Measurements from ENCODE around the gene KRTAP5-5.
"Not testable (repeated sequence)": the region's sequence is repeated elsewhere in the genome, so short reads cannot be mapped to it uniquely, and the experiment has no call there.

The KRTAP5-5 gene

DNA sequence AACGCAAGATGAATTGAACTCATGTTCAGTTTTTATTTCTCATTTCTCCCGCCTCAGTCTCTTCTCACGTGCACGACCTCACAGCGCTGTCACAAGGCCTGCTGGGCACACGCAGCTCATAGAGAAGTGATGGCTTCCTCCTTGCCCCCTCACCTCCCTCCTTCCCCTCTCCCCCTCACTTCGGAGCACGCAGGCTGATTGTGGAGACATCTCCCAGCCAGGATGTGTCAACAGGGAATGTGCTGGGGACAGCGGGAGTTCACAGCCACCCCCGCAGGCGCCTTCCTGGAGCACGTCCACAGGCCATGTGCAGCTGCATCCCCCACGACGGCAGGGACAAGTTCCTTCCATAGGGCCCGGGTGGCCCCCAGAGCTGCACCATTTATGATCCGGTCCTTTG is 38.3 kb downstream of the KRTAP5-5 start:
- TF ChIP-seq, protein P1, sequence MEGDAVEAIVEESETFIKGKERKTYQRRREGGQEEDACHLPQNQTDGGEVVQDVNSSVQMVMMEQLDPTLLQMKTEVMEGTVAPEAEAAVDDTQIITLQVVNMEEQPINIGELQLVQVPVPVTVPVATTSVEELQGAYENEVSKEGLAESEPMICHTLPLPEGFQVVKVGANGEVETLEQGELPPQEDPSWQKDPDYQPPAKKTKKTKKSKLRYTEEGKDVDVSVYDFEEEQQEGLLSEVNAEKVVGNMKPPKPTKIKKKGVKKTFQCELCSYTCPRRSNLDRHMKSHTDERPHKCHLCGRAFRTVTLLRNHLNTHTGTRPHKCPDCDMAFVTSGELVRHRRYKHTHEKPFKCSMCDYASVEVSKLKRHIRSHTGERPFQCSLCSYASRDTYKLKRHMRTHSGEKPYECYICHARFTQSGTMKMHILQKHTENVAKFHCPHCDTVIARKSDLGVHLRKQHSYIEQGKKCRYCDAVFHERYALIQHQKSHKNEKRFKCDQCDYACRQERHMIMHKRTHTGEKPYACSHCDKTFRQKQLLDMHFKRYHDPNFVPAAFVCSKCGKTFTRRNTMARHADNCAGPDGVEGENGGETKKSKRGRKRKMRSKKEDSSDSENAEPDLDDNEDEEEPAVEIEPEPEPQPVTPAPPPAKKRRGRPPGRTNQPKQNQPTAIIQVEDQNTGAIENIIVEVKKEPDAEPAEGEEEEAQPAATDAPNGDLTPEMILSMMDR (conservative IDR thresholded peaks at IDR 0.05; ENCODE audit: low read depth), result no peak
- no peak for DNase-seq (ENCODE audit: low spot score)
- no peak overlapping the region for H3K27ac ChIP-seq
- CTCF ChIA-PET, result no interaction called here
- POLR2A ChIA-PET (ENCODE audit: low non-redundant PET), result no interaction called here

- TF ChIP-seq, protein P1 (conservative IDR thresholded peaks at IDR 0.05; ENCODE audit: low read depth), result no peak
- no peak overlapping the region for H3K27ac ChIP-seq
- DNase-seq (ENCODE audit: low spot score), result no peak
- ChIA-PET CTCF (no interaction called here), POLR2A (ENCODE audit: low non-redundant PET) (no interaction called here)
Observed at GRCh38 chr11:1668911-1669473, 39.4 kb downstream of the KRTAP5-5 start.

DNA sequence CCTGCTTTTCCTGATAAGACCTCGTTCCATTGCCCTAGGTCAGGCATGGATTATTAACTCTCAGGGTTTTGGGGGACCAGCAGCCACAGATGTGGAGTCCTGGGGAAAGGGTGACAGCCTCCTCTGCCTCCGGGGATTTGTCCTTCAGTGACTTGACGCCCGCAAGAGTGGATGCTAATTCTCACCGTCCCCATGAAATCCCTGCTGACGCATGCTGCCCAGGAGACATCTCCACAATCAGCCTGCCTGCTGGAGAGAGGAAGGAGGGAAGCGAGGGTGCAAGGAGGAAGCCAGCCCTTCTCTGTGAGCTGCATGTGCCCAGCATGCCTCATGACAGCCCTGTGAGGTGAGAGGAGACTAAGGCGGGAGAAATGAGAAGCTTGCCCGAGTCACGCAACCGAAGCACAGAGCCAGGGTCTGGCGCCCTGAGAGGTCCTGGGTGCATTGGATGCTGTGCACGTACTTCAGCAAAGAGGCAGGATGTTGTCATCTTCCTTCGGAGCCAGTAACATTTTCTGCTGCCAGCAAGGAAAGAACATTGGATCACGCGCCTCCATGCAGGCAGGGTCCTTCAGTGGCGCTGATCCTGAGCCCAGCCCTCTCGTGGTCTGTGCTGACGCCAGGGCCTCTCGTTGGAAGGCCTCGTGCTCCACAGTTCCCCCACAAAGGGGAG is 40.1 kb downstream of the KRTAP5-5 start:
- no peak overlapping the region for H3K27ac ChIP-seq
- CTCF ChIA-PET, result no interaction called here
- POLR2A ChIA-PET (ENCODE audit: low non-redundant PET), result no interaction called here
- TF ChIP-seq, protein P1 (conservative IDR thresholded peaks at IDR 0.05; ENCODE audit: low read depth), result no peak
- no peak for DNase-seq (ENCODE audit: low spot score)

GRCh38 chr11:1670457-1670856 is 40.9 kb downstream of the KRTAP5-5 start:
- DNase-seq (ENCODE audit: low spot score); POLR2A ChIA-PET (ENCODE audit: low non-redundant PET); H3K27ac ChIP-seq; CTCF ChIA-PET: not testable (repeated sequence)

DNA sequence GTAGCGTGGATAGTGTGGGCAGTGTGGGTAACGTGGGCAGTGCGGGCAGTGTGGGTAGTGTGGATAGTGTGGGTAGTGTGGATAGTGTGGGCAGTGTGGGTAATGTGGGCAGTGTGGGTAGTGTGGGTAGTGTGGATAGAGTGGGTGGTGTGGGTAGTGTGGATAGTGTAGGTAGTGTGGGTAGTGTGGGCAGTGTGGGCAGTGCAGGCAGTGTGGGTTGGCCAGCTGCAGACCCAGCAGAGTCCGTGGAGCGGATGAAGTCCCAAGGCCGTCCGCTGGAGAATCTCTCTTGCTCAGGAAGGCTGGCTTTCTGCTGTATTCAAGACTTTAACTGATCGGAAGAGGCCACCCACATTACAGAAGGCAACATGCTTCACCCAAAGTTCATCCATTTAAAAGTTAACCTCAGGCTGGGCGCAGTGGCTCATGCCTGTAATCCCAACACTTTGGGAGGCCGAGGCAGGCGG is 41.4 kb downstream of the KRTAP5-5 start:
- DNase-seq (ENCODE audit: low spot score), result no peak
- ChIA-PET CTCF (no interaction called here), POLR2A (ENCODE audit: low non-redundant PET) (no interaction called here)
- TF ChIP-seq, protein P1 (conservative IDR thresholded peaks at IDR 0.05; ENCODE audit: low read depth), result no peak
- H3K27ac ChIP-seq, result no peak overlapping the region

GRCh38 chr11:1671658-1672057 is 42.1 kb downstream of the KRTAP5-5 start:
- CTCF ChIA-PET, result no interaction called here
- POLR2A ChIA-PET (ENCODE audit: low non-redundant PET), result no interaction called here
- no peak overlapping the region for H3K27ac ChIP-seq
- TF ChIP-seq, protein P1 (conservative IDR thresholded peaks at IDR 0.05; ENCODE audit: low read depth), result no peak
- no peak for DNase-seq (ENCODE audit: low spot score)

GRCh38 chr11:1672613-1673350 is 43.2 kb downstream of the KRTAP5-5 start:
- TF ChIP-seq, protein P1 (conservative IDR thresholded peaks at IDR 0.05; ENCODE audit: low read depth), result no peak
- no peak overlapping the region for H3K27ac ChIP-seq
- no peak for DNase-seq (ENCODE audit: low spot score)
- POLR2A ChIA-PET (ENCODE audit: low non-redundant PET), result no interaction called here
- CTCF ChIA-PET, result no interaction called here
